OCI-LY7 (cell line): Measurements from ENCODE around the gene CTBP1. TPM values are rescaled to one million over a fixed set of nuclear protein-coding genes. Genes with fewer than 3 reads are reported as not detected.
A peak's percentile ranks its signal among the peaks of the same experiment; 100 is the strongest.

Experiments
- BruUV-seq: library from RNA; stranded (reverse); fragments of 400-500 nt; replicated peaks from 2 replicates; lab custom pipeline; 2021; lab: Mats Ljungman, UMichigan
- CTCF ChIA-PET: fragments of 300-600 bp; sonication (Branson Sonifier 250); formaldehyde crosslinking; loops from one replicate; lab custom pipeline; 2022; ENCODE audit warnings: antibody characterized with exemption; ENCODE audit not compliant: unreplicated experiment; lab: Charles Lee
- POLR2A ChIA-PET: fragments of 300-600 bp; sonication (Branson Sonifier 250); formaldehyde crosslinking; loops from one replicate; lab custom pipeline; 2022; ENCODE audit warnings: antibody characterized with exemption; lab: Charles Lee
- DNase-seq: peaks from one replicate; pipeline ENCODE4 v3.0.0-alpha.2; 2015; ENCODE audit warnings: low spot score
- H2AFZ ChIP-seq: fragments of 200-600 bp; sonication (generic), shearing (Covaris generic); 2 replicates; pipeline ENCODE4 v1.6.1; 2014; ENCODE audit warnings: mild to moderate bottlenecking, antibody characterized with exemption, low read length, moderate library complexity
- H3K27ac ChIP-seq: fragments of 200-600 bp; sonication (generic); 2 replicates; pipeline ENCODE4 v1.5.1; 2014; ENCODE audit warnings: mixed run types, low read depth, mild to moderate bottlenecking, moderate library complexity, low read length, inconsistent platforms; ENCODE audit not compliant: poor library complexity, severe bottlenecking
- H3K36me3 ChIP-seq: fragments of 200-600 bp; sonication (generic); 2 replicates; pipeline ENCODE4 v1.6.1; 2014; ENCODE audit warnings: mild to moderate bottlenecking, antibody characterized with exemption, low read length, moderate library complexity, mixed read lengths; ENCODE audit not compliant: insufficient read depth
- H3K4me1 ChIP-seq: fragments of 200-600 bp; sonication (generic); 2 replicates; pipeline ENCODE4 v1.5.1; 2014; ENCODE audit warnings: mild to moderate bottlenecking, low read length; ENCODE audit not compliant: insufficient read depth, poor library complexity, severe bottlenecking
- H3K4me2 ChIP-seq: fragments of 200-600 bp; sonication (generic); 2 replicates; pipeline ENCODE4 v1.6.1; 2014; ENCODE audit warnings: mild to moderate bottlenecking, low read length
- H3K4me3 ChIP-seq: fragments of 200-600 bp; sonication (generic); 2 replicates; pipeline ENCODE4 v1.5.1; 2014; ENCODE audit warnings: mild to moderate bottlenecking, low read depth, low read length; ENCODE audit not compliant: poor library complexity, severe bottlenecking
- H3K79me2 ChIP-seq: fragments of 200-600 bp; sonication (generic); 2 replicates; pipeline ENCODE4 v1.6.1; 2016; ENCODE audit warnings: low read depth, mild to moderate bottlenecking, low read length, moderate library complexity, mixed read lengths; ENCODE audit not compliant: insufficient read depth
- H3K9me2 ChIP-seq: fragments of 200-600 bp; sonication (generic); 2 replicates; pipeline ENCODE4 v1.6.1; 2016; ENCODE audit warnings: mild to moderate bottlenecking, low read length, mixed read lengths; ENCODE audit not compliant: insufficient read depth
- H3K9me3 ChIP-seq: fragments of 200-600 bp; sonication (generic); 2 replicates; pipeline ENCODE4 v1.6.1; 2014; ENCODE audit warnings: mild to moderate bottlenecking, mixed run types, low read length, mixed read lengths
- H4K20me1 ChIP-seq: fragments of 200-600 bp; sonication (generic); 2 replicates; pipeline ENCODE4 v1.6.1; 2014; ENCODE audit warnings: mild to moderate bottlenecking, antibody characterized with exemption, low read length, moderate library complexity, mixed read lengths; ENCODE audit not compliant: insufficient read depth
- CTCF ChIP-seq: fragments of 200-600 bp; sonication (generic); conservative IDR thresholded peaks from 2 replicates; pipeline ENCODE4 v1.5.1; 2014; ENCODE audit warnings: mild to moderate bottlenecking, antibody characterized with exemption, low read length, moderate library complexity, mixed read lengths
- EZH2phosphoT487 ChIP-seq: fragments of 200-600 bp; sonication (generic); IDR thresholded peaks from 2 replicates; pipeline ENCODE4 v1.6.1; 2018; ENCODE audit warnings: low read depth, borderline replicate concordance, mild to moderate bottlenecking, mixed run types, antibody characterized with exemption, low read length, moderate library complexity, mixed read lengths
- intact Hi-C: fragments of 100-400 bp; cut with micrococcal nuclease; formaldehyde crosslinking; loops from one replicate; pipeline ENCODE4 v1.10.0; 2022; ENCODE audit not compliant: unreplicated experiment
- total RNA-seq, 2 experiments: library from RNA; depleted of rRNA in 1 of 2; stranded (reverse); fragments of >200 nt in 1 of 2; shearing (Covaris generic) in 1 of 2; gene quantifications; 2 replicates each; pipeline ENCODE4 v1.2.3, GENCODE V29; 2014 to 2022

Gene CTBP1
- total RNA-seq, 2 experiments from 2014 or later, result 238 to 311 TPM

DNA sequence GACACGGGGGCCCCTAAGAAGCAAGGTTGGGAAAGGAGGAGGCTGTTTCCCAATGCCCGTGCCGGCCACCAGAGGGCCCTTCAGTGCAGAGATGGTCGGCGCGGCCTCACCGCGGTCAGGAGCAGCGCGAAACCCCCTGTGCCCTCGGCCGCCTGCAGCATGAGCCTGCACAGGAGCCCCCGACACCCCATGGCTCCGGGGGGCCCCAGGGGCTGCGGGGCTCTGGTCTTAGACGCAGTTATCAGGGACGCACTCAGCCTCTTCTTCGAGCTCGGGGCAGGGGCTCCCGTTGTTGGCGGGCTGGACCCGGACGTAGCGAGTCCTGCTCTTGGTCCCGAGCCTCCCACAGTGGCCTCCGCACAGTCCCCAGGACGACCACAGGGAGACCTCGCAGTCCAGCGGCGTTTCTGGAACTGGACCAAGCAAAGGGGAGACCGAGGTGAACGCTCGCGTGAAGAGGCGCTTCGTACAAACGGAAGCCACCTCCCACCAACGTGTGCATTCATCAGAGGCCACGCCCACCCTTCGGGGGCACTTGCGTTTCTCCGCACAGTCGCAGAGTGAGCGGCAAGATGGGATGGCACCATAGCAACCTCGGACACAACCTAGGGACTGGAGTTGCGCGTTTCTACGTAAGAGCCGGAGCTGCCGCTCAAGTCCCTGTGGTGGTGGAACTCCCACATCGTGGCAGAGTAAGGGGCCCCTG, 81.5 kb downstream of the CTBP1 start:
- peak overlapping the region; percentile 75 for H3K4me3 ChIP-seq
- peak; percentile 97 for DNase-seq
- BruUV-seq, result TSS peak; percentile 82
- no peaks in the 10 kb centered on the region for H3K36me3 ChIP-seq
- H3K9me2 ChIP-seq, result no peaks in the 10 kb centered on the region
- TF ChIP-seq EZH2phosphoT487 (no peak), CTCF (peak; percentile 92)
- peak overlapping the region; percentile 98 for H3K4me2 ChIP-seq
- ChIA-PET POLR2A (interaction anchor here (0.5 to 0.8 kb wide), 3 partner anchors 23 to 53 kb away, joined by 3 to 5 read pairs (median 3); no protein-coding TSS in a partner anchor), CTCF (interaction anchor here (0.6 kb wide), 1 partner anchor 48 kb away, joined by 3 read pairs; no protein-coding TSS in a partner anchor)
- H3K27ac ChIP-seq, result peak overlapping the region; percentile 54
- no peaks in the 10 kb centered on the region for H3K79me2 ChIP-seq
- H3K4me1 ChIP-seq, result peaks cover 18% of the 10 kb centered on the region
- H2AFZ ChIP-seq, result peak overlapping the region; percentile 95
- no peaks in the 10 kb centered on the region for H3K9me3 ChIP-seq
- intact Hi-C loops, result loop anchor here (1.0 to 2.0 kb wide), 6 partner anchors 37 to 179 kb away; no protein-coding TSS in a partner anchor
- no peaks in the 10 kb centered on the region for H4K20me1 ChIP-seq

- Histone ChIP-seq H3K27ac (no peak overlapping the region), H3K4me1 (peaks cover 18% of the 10 kb centered on the region), H2AFZ (peak overlapping the region; percentile 95; the same call in 1 of the 2 replicates), H3K4me2 (peak overlapping the region; percentile 98), H3K79me2 (no peaks in the 10 kb centered on the region), H3K9me3 (no peaks in the 10 kb centered on the region), H3K9me2 (no peaks in the 10 kb centered on the region), H3K4me3 (peak overlapping the region; percentile 75), H3K36me3 (no peaks in the 10 kb centered on the region), H4K20me1 (no peaks in the 10 kb centered on the region)
- no peak for DNase-seq
- BruUV-seq, result no TSS peak
- CTCF ChIA-PET, result interaction anchor here (0.6 kb wide), 1 partner anchor 49 kb away, joined by 3 read pairs; no protein-coding TSS in a partner anchor
- POLR2A ChIA-PET, result interaction anchor here (0.7 kb wide), 1 partner anchor 22 kb away, joined by 3 read pairs; no protein-coding TSS in a partner anchor
- intact Hi-C loops, result loop anchor here (1.0 to 2.0 kb wide), 6 partner anchors 36 to 180 kb away; no protein-coding TSS in a partner anchor
- TF ChIP-seq CTCF (no peak), EZH2phosphoT487 (no peak)
These were observed 82.3 kb downstream of the CTBP1 start for GRCh38 chr4:1166509-1167243.
